ENCODE results near the gene KCTD3.

KCTD3 gene

DNA sequence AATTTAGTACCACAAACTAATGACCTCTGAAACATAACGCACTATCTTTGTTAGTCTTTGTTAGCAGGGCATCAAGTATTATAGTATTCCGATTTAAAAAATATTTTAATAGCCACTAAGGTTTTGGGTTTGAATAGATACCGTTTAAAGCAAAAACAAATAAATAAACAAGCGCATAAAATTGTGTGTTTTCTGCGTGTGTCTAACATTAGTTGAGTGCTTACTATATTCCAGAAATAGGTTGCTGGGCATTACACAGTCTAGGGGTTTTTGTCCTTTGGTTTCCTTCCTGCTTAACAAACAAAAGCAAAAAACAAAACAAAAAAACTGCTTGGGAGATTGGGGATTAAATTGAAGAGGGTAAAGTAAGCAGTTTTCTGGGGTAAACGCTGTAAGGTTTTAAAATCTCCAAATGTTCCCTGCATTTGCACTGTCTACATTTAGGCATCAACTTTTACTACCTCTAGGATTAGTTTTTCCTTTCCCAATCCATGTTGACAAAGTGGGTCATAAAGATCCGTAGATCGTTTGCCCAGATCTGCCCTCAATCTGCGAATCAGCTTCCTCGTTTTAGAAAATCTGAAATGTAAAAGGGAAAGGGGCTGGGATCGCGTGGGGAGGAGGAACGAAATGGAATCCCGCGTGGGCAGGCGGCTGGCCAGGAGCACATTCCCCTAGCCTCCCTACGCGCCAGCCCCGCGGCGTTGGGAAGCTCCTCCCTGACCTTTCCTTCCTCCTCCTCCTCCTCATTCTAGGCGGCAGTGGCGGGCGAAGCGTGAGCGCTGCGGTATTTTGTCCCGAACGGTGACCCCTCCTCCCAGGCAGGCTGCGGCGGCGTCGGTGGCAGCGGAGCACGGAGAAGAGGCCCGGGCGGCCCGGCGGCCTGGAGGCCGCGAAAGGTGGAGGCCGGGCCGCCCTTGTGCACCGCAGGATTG is at the start of gene KCTD3:
Gene KCTD3, plus strand, starts transcription at position 749 of the 935 bp plus-strand sequence. CDS start 382 bp downstream, outside the sequence.
- peak in 3 of 4 experiments; percentile 15 to 39 (median 19) for DNase-seq (ENCODE audit: low read depth in 4 of 4, low spot score in 1 of 4)

DNA sequence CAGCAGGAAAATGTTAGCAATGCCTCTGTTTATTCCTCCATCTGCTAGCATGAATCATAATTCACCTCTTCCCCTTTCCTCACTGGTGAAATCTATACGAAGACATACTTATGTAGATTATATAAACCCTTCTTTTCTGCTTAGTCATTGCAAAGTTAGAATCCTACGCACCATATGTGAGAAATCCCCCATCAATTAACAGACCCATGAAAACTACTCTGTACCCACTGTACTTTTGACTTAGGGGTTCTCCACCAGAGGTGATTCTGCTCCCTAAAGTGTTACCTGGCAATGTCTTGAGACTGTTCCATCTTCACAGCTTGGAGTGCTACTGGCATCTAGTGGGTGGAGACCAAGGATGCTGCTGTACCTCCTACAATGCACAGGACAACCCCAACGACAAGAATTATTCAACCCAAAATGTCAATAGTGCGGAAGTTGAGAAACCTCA is 49.6 kb upstream of the KCTD3 start:
- DNase-seq (ENCODE audit: low read depth in 4 of 4, low spot score in 1 of 4): no peak

GRCh38 chr1:215518594-215518993 is 48.5 kb upstream of the KCTD3 start:
- DNase-seq (ENCODE audit: low read depth in 4 of 4, low spot score in 1 of 4): no peak

DNA sequence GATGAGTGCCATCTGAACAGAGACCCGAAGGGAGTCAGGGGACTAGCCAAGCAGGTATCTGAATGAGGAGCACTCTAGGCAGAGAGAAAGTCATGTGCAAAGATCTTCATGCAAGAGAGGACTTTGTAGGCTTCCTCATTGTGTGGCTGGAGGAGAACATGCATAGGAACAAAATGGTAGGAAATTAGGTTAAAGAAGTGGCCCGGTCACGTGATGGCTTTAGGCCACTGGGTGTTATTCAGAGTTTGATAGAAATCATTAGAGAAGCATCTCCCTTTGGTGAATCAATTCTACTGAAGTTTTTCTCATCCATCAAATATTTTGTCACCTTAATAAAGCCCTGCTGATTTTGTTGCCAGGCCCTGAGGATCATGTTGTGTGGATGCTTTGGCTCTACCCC is 45.8 kb upstream of the KCTD3 start:
- DNase-seq (ENCODE audit: low read depth in 4 of 4, low spot score in 1 of 4): no peak

DNA sequence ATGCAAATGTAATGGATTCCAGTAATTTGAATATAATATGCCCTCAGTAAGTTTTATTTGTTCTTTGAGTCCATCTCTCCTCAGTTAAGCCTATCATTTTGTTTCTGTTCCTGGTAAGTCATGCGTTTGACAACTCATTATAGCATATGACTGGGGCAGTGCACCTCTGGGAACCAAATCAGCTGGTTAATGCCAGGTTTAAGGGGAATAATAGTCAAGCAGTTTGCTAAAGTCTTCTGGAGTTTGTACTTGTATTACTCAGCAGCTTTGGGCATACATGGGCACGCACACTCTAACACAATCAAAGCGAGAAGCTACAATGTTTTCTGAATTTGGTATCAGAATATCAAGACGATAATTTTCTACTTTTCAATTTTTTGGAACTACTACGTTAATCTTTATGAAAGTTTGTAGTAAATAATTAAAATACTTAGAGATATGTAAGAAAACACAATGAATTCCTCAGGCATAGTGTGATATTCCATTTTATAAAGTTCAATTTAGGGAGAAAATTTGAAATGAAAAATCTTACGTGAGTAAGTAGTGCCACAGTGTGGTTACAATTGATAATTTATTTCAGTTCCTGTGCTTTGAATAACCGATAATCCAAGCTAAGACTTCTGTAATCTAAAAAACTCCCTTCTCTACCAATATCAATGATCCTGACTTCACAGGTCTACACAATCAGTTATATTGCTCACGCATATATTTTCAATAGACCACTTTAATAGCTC is 43.8 kb upstream of the KCTD3 start:
- no peak for DNase-seq (ENCODE audit: low read depth in 4 of 4, low spot score in 1 of 4)

DNA sequence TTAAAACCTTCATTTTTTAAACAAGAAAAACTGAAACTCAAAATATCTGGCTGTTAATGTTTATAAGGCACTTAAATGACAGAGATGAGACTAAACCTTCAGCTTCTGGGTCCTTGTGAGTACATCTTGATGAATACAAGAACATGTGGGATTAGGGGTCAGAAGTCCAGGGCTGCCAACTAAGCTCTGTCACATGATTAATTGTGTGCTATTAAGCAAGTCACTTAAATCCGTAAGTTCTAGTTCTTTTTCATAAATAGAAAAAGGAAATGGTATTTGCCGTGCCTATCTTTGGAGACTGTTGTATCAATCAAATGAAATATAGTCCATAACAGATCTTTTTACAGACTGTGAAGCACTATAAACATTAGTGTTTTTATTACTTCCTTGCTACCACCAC is 43.2 kb upstream of the KCTD3 start:
- no peak for DNase-seq (ENCODE audit: low read depth in 4 of 4, low spot score in 1 of 4)

DNA sequence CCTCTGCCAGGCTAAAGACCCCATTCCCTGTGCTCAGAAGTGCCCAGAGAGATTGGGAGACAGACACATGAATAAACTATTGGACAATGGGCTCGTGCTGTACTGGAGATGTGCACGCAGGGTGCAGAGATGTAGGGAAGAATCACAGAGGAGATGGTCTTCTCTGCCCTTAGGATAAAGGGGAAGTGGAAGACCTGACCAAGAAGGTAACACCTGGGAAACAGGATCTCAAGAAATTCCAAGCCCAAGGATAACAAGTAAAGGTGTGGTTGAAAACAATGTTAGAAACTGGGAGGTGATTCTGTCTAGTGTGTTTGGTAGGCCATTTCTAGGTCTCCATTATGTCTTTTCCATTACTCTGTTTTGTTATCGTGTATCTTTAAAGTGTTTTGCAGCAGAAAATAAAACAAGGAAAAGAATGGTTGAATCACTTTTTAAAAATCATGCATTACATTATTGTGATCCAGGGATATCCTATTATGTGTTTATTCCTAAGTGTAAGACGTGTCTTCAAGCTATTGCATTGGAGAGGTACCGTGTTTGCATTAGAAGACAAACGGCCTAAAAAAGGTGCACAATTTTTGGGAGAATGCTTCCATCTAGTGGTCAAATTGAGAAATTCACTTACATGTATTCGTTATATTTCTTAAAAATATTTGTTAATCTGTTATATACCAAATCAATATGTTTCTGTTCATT is 40.8 kb upstream of the KCTD3 start:
- no peak for DNase-seq (ENCODE audit: low read depth in 4 of 4, low spot score in 1 of 4)

- no peak for DNase-seq (ENCODE audit: low read depth in 4 of 4, low spot score in 1 of 4)
Observed at GRCh38 chr1:215526846-215527151, 40.3 kb upstream of the KCTD3 start.

DNA sequence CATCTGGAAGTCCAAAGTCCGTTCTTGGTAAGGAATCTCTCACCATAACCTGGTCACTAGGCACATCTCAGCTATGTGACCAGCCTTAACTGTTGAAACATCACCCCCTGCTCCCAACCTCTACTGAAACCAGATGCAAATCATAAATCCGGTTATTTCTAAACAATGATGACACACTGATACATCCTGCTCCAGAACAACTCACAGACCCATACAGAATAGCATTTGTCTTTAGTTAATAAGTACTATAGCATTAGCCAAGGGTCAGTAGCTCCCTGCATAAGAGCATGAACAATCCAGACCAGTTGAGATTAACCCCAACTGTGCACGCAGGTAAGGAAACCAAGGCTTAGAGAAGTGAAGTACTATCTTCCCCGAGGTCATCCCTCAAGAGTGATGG is 38.0 kb upstream of the KCTD3 start:
- DNase-seq (ENCODE audit: low read depth in 4 of 4, low spot score in 1 of 4): no peak

GRCh38 chr1:215529571-215529970 is 37.5 kb upstream of the KCTD3 start:
- no peak for DNase-seq (ENCODE audit: low read depth in 4 of 4, low spot score in 1 of 4)

GRCh38 chr1:215530401-215530984 is 36.6 kb upstream of the KCTD3 start:
- no peak for DNase-seq (ENCODE audit: low read depth in 4 of 4, low spot score in 1 of 4)

GRCh38 chr1:215539803-215540570 is 27.1 kb upstream of the KCTD3 start:
- DNase-seq (ENCODE audit: low read depth in 4 of 4, low spot score in 1 of 4): no peak

DNA sequence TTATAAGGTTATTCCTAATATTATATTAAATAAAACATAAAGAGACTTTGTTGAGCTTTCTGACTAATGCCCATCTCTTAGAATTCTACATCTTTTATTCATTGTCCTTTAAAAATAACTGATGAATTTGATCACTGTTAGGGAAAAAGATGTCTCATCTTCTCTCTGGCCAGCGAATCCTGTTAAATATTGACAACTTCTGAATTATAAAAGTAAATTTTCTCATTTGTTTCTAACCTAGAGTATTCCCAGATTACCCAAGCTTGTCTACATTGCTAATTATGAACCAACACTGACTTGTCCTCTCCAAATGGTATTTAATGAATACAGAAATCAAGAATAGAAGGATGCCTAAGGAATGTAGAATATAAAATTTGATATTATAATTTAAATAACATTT is 24.8 kb upstream of the KCTD3 start:
- DNase-seq (ENCODE audit: low read depth in 4 of 4, low spot score in 1 of 4): no peak

GRCh38 chr1:215543191-215543606 is 23.9 kb upstream of the KCTD3 start:
- DNase-seq (ENCODE audit: low read depth in 4 of 4, low spot score in 1 of 4): no peak

DNA sequence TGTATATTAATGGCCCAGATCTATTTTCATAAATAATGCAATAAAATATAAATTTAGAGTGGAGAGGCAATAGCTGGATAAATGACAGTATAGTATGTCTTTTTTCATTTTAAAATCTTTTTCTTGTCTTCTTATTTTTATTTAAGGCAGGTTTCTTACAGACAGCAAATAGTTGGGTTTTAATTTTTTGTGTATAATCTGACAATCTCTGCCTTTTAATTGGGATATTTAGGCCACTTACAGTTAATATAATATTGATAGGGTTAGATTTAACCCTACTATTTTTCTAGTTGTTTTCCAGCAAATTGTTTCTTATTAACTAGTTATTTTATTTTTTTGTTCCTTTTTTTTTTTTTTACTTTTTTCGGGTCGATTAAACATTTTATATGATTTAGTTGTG is 23.3 kb upstream of the KCTD3 start:
- no peak for DNase-seq (ENCODE audit: low read depth in 4 of 4, low spot score in 1 of 4)

GRCh38 chr1:215544566-215544965 is 22.5 kb upstream of the KCTD3 start:
- no peak for DNase-seq (ENCODE audit: low read depth in 4 of 4, low spot score in 1 of 4)

DNA sequence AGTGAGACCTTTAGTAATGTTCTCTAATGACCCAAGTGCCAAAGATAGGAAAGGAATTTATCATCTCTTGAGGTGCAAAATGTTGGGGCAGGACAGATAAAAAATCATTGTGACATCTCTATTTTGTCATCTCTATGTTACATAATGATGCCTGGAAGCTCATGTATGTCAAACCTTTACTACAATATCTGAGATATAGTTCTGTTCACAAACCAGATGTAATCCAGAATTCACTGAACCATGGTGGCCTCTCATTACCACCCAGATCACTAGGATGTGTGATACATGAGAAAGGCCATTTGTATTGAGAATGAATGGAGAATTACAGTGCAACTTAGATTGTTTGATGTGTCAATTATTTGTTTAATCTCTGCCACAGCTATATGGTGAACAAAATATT is 22.0 kb upstream of the KCTD3 start:
- no peak for DNase-seq (ENCODE audit: low read depth in 4 of 4, low spot score in 1 of 4)

- DNase-seq (ENCODE audit: low read depth in 4 of 4, low spot score in 1 of 4): no peak
Observed at GRCh38 chr1:215547011-215547410, 20.1 kb upstream of the KCTD3 start.

DNA sequence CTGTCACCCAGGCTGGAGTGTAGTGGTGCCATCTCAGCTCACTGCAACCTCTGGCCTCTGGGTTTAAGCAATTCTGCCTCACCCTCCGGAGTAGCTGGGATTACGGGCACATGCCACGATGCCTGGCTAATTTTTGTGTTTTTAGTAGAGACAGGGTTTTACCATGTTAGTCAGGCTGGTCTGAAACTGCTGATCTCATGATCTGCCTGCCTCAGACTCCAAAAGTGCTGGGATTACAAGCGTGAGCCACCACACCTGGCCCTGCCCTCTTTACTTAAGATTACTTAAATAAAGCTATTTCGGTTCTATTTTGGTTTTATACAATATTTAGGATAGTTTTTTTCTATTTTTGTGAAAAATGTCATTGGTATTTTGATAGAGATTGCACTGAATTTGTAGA is 15.3 kb upstream of the KCTD3 start:
- no peak for DNase-seq (ENCODE audit: low read depth in 4 of 4, low spot score in 1 of 4)

- no peak for DNase-seq (ENCODE audit: low read depth in 4 of 4, low spot score in 1 of 4)
Observed at GRCh38 chr1:215554865-215555264, 12.2 kb upstream of the KCTD3 start.

- no peak for DNase-seq (ENCODE audit: low read depth in 4 of 4, low spot score in 1 of 4)
Observed at GRCh38 chr1:215555531-215555930, 11.6 kb upstream of the KCTD3 start.

Measured in stimulated activated CD4-positive, alpha-beta T cell treated with anti-CD3 and anti-CD28 coated beads, Interleukin-1b, Interleukin-23, amount 100 ng/mL, for 24 hours (primary cell).